ENCODE measurements around the gene LGALS9B.
"Not testable (repeated sequence)": the region's sequence is repeated elsewhere in the genome, so short reads cannot be mapped to it uniquely, and the experiment has no call there.

DNA sequence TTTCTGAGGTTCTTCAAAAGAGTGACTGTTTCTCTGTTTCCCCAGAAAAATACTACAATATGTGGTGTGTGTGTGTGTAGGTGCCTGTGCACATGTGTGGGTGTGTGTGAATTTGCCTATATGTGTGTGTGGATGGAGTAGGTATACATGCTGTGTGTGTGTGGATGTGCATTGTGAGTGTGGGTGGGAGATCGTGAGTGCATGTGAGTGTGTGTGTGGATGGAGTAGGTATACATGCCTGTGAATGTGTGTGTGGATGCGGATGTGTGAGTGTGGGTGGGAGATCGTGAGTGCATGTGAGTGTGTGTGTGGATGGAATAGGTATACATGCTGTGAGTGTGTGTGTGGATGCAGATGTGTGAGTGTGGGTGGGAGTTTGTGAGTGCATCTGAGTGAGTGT is 32.2 kb downstream of the LGALS9B start:
- TF ChIP-seq, protein P1, sequence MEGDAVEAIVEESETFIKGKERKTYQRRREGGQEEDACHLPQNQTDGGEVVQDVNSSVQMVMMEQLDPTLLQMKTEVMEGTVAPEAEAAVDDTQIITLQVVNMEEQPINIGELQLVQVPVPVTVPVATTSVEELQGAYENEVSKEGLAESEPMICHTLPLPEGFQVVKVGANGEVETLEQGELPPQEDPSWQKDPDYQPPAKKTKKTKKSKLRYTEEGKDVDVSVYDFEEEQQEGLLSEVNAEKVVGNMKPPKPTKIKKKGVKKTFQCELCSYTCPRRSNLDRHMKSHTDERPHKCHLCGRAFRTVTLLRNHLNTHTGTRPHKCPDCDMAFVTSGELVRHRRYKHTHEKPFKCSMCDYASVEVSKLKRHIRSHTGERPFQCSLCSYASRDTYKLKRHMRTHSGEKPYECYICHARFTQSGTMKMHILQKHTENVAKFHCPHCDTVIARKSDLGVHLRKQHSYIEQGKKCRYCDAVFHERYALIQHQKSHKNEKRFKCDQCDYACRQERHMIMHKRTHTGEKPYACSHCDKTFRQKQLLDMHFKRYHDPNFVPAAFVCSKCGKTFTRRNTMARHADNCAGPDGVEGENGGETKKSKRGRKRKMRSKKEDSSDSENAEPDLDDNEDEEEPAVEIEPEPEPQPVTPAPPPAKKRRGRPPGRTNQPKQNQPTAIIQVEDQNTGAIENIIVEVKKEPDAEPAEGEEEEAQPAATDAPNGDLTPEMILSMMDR (IDR thresholded peaks at IDR 0.05; ENCODE audit: extremely low read depth in 1 of 2, insufficient read depth in 1 of 2, low read depth in 1 of 2, low read length in 2 of 2), result not testable (repeated sequence)
- not testable (repeated sequence) for TF ChIP-seq EZH2 (IDR thresholded peaks at IDR 0.05; ENCODE audit: borderline replicate concordance, low read depth, low read length, severe bottlenecking); POLR2AphosphoS5 (IDR thresholded peaks at IDR 0.05; ENCODE audit: insufficient read depth, low read depth, low read length); POLR2A (IDR thresholded peaks at IDR 0.05; ENCODE audit: low read depth, low read length)

All from endothelial cell of umbilical vein (primary cell).